ENCODE results near the gene ADAMTSL1.

DNA sequence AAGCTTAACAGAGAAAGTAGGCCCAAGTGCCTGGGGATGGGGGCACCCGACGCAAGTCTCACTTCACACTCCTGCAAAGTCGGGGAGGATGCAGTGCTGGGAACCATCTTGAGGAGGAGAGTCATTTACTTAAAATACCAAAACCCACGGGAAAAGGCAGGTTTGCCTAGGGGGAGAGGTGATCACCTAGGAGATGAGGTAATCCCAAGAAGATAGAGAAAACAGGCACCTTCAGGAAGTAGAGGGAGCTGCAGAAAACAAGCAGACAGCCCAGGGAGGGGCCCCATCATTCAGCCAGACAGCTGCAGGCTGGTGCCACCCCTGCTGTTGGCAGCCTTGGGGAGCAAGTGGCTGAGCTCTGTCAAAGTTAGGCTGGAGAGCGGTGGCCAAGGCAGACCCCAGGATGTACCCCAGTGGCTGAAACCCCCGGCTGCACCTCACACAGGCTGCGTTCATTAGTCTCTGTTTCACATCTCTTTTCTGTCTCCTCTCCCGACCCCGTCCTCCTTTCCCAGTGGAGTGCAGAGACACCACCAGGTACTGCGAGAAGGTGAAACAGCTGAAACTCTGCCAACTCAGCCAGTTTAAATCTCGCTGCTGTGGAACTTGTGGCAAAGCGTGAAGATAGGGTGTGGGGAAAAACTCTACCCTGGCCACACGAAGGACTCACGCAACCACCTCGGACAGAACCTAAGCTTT, 434.1 kb downstream of the ADAMTSL1 start:
- TF ChIP-seq SUPT5H (IDR thresholded peaks at IDR 0.05) (no peak), TARDBP (IDR thresholded peaks at IDR 0.05) (no peak), TBL1XR1 (IDR thresholded peaks at IDR 0.05; ENCODE audit: low read length in 2 of 2) (no peak), CBX2 (IDR thresholded peaks at IDR 0.05; ENCODE audit: insufficient read depth, low read length, poor library complexity, severe bottlenecking) (no peak), SP1 (CRISPR knock-in tag; IDR thresholded peaks at IDR 0.05) (no peak), HCFC1 (IDR thresholded peaks at IDR 0.05; ENCODE audit: low read depth, low read length) (no peak), ZNF354B (CRISPR knock-in tag; IDR thresholded peaks at IDR 0.05) (no peak), NFYB (IDR thresholded peaks at IDR 0.05; ENCODE audit: extremely low read depth, insufficient read length) (no peak), LEF1 (IDR thresholded peaks at IDR 0.05) (no peak), MAFK (IDR thresholded peaks at IDR 0.05; ENCODE audit: low read length) (no peak), MEF2A (IDR thresholded peaks at IDR 0.05; ENCODE audit: control insufficient read depth, low read depth, low read length) (no peak)
- TF ChIP-seq, protein P1, sequence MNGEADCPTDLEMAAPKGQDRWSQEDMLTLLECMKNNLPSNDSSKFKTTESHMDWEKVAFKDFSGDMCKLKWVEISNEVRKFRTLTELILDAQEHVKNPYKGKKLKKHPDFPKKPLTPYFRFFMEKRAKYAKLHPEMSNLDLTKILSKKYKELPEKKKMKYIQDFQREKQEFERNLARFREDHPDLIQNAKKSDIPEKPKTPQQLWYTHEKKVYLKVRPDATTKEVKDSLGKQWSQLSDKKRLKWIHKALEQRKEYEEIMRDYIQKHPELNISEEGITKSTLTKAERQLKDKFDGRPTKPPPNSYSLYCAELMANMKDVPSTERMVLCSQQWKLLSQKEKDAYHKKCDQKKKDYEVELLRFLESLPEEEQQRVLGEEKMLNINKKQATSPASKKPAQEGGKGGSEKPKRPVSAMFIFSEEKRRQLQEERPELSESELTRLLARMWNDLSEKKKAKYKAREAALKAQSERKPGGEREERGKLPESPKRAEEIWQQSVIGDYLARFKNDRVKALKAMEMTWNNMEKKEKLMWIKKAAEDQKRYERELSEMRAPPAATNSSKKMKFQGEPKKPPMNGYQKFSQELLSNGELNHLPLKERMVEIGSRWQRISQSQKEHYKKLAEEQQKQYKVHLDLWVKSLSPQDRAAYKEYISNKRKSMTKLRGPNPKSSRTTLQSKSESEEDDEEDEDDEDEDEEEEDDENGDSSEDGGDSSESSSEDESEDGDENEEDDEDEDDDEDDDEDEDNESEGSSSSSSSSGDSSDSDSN (IDR thresholded peaks at IDR 0.05; ENCODE audit: borderline replicate concordance in 1 of 2, low read depth in 2 of 2, low read length in 2 of 2), result no peak

Measured in K562 (cell line).